ENCODE measurements around the gene ABHD16A.
"Not testable (repeated sequence)": the region's sequence is repeated elsewhere in the genome, so short reads cannot be mapped to it uniquely, and the experiment has no call there.

Gene ABHD16A

DNA sequence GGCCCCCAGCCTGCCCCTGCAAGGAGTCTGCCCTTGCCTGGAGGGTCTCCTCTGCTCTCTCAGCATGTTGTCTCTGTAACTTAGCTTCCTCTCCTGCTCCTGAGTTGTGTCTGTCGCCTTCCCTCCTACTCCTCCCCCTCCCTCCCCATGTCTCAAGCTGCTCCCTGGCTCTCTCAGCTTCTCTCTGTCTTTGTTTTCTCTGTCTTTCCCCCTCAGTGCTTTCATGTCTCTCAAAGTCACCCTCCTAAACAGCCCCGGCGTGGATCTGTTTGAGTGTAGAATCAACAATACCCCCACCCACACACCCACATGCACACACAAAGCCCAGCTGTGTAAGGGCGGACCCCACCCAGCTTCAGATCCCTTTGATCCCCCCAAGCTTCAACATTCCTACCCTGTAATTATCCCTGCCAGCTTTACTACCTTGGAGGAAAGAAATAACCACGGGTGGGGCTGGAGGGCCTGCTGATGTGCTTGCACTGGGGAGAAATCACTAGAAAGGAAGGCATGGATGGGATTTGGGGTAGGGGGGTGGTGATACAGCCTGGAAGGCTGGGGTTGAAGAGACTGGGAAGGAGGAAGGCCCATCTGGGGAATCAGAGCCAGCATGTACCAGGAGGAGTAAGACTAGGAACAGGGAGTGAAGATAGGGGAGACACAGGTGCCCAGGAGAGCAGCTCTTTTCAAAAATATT lies 11.0 kb upstream of the ABHD16A start:
- DNase-seq, result peak; percentile 95

DNA sequence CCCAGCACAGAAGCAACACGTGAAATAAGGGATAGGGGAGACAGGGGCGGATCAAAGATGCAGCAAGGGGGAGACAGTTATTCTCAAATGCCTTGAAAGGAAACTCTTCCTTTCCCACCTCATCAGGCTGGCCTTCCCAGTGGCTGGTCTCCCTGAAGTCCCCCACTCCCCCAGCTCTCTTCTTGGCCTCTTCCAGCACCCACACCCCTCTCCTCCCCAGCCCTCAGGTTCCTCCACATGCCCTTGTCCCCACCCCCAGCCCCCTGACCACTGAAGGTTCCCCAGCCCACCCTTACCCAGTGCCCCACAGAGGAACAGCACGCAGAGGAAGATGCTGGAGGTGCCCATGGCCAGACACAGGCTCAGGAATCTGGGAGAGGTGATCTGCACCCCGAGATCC lies 10.3 kb upstream of the ABHD16A start:
- DNase-seq, result no peak

DNA sequence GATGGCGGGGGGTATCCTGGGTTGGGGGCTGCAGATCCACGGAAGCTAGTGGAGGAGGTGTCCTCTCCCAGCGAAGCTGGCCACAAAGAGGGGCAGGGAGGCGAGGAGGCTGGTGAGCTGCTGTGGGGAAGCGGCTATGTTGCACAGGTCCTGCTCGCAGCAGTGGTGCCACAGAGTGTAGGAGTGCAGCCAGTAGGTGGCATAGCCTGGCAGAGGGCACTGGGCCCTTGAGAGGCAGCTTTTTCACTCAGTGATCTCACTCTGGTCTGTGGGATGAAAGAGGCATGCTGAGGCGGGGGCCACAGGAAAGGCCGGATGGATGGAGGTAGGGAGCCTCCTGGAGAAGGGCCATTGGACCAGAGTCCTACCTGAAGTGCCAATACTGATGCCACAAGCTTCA lies 9.2 kb upstream of the ABHD16A start:
- DNase-seq, result no peak

DNA sequence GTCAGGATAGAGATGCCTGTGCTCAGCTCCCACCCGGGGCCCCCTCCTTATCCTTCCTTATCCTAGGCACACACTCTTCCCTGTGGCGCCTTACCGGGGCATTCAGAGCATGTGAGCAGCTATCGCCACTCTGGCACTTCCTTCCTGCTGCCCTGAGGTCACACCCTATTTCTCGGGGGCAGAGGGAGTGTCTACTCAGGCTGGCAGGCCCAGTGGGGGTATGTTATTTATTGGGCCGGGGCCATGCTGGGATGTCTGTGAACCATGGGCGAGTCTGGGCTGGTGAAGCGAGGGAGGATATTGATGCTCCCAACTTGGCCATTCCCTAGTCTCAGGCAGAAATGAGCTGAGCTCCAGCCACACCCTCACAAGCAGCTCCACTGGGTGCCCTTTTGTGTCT lies 8.1 kb upstream of the ABHD16A start:
- DNase-seq, result no peak

DNA sequence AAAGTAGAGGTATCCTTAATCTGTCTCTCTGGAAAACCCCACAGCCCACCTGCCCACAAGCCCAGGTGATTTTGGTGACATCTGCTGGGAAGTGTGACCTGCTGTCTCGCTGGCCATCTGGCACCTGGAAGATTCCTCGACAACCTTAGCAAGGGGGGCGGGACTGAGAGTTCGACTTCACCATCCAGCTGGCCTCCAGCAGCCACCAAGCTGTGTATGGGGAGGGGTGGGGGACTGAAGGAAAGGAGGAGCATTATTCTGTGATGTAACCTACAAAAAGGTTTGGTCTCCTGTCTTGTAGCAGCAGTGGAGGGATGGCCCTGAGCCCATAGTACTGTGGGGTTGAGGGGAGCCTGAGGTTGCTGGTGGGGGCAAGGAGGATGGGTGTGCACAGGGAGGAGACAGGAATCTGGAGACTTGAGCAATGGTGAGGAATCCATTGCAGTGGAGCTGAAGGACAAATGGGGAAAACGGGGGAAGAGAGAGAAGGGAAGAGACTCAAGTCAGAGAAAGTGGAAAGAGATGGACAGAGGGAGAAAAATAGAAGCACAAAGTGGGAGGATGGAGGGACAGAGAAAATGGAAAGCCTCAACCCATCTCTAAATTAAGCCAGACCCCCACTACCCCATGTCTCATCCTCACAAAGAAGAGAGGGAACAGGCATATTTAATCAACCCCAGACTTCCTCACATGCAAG lies 7.5 kb upstream of the ABHD16A start:
- DNase-seq, result no peak

DNA sequence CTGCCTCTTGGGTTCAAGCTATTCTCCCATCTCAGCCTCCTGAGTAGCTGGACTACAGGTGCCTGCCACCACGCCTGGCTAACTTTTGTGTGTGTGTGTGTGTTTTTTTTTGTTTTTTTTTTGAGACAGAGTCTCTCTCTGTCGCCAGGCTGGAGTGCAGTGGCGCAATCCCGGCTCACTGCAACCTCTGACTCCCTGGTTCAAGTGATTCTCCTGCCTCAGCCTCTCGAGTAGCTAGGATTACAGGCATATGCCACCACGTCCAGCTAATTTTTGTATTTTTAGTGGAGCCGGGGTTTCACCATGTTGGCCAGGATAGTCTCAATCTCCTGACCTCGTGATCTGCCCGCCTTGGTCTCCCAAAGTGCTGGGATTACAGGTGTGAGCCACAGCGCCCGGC lies 6.0 kb upstream of the ABHD16A start:
- not testable (repeated sequence) for DNase-seq

DNA sequence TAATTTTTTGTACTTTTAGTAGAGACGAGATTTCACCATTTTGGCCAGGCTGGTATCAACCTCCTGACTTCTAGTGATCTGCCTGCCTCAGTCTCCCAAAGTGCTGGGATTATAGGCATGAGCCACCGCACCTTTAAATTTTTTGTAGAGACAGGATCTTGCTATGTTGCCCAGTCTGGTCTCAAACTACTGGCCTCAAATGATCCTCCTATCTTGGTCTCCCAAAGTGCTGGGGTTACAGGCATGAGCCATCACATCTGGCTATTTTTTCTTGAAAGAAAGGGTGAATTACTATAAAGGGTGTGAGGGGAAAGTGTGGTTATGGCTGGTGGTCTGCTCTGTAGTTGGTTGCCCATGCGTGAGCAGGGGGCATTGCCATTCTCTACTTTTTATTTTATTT lies 5.1 kb upstream of the ABHD16A start:
- no peak for DNase-seq

DNA sequence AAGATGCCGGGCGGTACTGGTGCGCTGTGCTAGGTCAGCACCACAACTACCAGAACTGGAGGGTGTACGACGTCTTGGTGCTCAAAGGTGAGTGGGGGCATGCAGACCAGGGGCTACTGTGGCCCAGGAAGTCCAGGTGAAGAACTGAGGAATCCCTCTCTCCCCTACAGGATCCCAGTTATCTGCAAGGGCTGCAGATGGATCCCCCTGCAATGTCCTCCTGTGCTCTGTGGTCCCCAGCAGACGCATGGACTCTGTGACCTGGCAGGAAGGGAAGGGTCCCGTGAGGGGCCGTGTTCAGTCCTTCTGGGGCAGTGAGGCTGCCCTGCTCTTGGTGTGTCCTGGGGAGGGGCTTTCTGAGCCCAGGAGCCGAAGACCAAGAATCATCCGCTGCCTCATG lies 4.6 kb upstream of the ABHD16A start:
- DNase-seq, result no peak

DNA sequence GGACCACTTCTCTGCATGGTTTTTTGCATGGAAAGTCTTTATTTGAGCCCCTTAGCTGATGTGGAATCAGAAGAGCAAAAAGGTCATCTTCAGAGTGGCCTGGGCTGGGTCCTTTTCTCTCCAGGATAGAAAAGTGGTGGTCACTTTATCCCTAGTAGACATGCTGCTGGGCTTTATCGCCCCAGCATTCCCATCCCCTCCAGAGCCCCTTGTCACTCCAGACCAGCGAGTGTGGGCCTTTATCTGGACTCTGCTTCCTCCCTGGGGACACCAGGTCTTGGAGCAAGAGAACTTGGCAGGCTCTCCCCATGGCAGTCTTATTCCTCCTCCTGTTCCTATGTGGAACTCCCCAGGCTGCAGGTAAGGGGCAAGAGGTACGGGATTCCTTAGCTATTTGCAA lies 3.5 kb upstream of the ABHD16A start, which contains the start of gene LY6G6F:
TSS of gene LY6G6F (plus strand) at position 268 of the 400 bp plus-strand sequence. CDS start at position 309, 41 bp downstream.
- DNase-seq, result no peak

DNA sequence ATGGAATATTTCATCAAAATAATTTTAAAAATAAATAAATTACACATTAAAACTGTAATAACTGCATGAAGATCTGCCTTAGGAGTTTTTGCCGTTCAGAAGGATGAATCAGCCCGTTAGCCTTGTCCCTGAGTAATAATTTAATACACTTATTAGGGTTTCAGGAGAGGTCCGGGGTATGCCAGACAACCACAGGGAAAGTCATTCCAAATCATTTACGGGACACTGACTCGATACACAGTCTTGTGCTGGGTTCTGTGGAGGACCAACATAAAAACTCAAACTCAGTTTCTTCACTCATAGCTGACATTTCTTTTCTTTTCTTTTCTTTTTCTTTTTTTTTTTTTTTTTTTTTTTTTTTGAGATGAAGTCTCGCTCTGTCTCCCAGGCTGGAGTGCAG lies 2.8 kb upstream of the ABHD16A start:
- no peak for DNase-seq

DNA sequence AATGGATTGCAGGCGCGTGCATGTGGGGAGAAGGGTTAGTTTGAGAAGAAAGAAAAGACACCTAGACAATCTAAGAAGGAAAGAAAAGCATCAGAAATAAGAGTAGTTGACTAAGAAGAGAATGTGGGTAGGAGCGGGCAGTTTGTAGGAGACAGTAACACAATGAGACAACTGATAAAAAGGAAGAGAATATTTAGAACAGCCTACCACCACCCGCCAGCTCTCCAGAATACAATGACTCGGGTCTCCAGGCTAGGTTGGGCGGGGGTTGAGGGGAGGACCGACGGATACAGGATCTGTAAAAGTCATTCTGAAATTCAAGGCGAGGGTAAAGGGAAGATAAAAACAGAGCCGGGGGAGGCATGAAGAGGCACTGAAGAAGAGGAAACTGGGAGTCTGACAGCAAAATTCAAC lies 712 bp downstream of the ABHD16A start:
- no peak for DNase-seq

DNA sequence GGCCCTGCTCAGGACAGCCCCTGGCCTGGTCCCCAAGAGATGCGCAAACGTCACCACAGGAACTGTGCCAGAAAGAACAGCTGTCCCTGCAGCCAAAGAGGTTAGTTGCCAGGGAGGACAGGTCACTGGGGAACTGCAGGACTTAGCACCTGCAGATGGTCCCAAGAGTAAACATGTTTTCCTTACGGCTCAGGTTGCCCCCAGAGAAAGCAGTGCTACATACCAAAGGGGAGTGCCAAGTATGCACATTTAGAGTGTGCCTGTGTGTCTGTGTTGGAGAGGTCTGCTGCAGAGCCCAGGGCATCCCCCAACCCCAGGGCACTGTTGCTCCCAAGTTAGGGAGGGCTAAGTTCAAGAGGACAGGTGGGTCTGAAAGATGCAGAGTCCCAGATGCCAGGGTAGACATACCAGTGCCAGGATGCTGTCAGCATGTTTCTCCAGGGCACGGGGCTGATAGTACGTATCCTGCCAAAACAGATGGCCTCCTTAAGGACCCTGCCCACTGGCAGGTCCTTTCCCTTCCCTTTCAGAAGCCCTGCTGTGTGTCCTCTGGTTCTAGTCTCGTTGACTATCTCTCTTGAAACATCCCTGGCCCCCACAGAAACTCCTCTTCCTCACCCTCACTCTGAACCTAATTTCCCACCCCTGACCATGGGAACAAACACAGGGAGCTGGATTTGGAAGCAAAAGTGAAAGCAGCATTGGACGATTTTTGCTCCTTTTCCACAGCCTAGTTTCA lies 1.3 kb downstream of the ABHD16A start:
- DNase-seq, result no peak

DNA sequence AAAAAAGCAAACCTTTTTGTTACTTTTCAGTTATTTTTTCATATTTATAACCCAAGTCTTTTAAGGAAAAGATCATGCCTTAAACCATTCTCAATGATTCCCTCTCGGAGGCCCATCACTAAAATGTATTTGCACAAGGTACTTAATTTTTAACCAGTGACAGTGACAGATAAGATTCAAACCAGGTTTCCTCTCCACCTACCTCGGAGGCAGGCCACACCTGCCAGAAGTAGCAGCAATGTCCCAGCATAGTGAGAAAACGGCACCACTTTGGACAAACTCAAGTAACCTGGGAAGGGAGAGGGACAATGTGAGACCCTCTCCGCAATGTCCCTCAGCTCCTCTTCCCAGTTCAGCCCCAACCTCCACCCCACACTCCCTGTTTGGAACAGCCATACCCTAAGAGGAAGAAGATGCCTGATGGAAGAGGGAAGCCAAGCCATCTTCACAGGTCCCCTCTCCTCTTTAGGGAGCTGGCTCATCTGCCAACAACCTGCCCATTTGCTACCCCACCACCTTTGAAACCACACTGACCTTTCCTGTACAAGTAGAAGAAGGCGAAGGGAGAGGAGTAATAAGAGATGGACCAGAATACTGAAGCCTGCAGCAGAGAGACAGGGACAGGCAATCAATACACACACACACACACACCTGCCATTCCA lies 2.3 kb downstream of the ABHD16A start:
- no peak for DNase-seq

DNA sequence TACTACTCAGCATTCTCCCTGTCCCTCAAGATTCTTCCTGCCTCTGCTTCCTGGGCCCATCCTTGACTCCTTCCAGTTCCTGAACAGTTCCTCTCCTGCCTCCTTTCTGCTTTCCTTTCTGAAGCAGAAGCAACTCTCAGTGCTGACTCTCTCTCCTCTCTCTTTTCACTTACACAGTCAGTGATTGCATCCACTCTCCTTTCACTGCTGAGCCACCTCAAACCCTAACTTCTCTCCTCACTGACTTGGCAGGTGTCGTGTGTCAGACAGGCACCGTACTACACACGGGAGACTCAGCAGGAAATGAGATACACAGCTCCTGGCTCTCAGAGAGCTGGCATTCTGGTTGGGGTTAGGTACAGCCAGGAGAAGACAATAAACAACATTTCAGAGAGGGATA lies 5.6 kb downstream of the ABHD16A start:
- no peak for DNase-seq

DNA sequence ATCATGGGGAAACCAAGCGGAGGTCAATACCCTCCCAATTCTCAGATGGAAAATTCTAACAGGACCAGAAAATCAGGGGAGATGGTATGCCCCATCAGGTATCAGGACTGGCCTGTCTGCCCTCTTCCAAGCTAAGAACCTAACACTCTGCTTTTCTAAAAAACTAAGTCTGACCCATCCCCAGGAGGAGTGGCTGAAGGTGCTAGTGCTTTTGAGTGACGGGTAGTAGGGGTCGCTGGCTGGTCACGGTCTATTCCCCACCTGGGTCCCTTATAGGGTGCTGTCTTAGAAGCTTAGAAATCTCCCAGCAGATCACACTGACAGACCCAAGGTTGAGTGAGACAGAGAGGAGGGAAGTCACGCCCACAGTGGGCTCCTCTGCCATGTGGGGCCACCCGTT lies 9.6 kb downstream of the ABHD16A start:
- DNase-seq, result no peak

DNA sequence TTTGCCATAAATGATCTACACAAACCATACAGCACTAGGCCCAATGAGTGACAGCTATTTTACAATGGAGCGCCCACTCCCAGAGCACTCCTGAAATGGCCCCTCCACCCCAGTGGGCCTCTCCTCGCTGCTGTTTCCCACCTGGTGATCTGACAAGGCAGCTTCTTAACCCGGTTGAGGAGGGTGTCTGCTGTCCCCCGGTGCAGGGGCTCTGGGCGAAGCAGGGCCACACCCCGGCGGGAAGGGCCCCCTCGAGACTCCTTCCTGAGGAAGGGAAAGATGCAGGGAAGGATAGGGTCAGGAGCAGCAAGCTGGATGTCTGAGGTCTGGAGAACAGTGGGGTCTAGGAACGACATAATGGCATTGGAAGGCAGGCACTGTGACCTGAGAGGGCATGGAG lies 10.2 kb downstream of the ABHD16A start:
- no peak for DNase-seq

DNA sequence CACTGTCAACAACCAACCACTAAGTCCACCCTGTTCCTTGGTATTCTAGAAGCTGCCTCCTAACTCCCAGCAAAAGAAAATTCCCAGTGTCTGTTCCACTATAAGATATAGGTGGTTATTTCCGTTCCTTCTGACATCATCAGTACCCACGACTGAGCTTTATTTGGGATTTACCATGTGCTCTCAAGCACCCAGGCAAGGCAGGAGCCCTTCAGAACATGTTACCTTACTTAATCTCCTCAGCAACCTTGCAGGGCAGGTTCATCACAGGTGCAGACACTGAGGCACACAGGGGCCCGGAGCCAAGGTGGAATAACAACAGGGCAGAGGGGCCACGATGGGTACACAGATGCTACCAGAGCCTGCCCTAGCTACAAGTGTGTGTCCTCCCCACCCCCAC lies 10.8 kb downstream of the ABHD16A start:
- DNase-seq, result no peak

DNA sequence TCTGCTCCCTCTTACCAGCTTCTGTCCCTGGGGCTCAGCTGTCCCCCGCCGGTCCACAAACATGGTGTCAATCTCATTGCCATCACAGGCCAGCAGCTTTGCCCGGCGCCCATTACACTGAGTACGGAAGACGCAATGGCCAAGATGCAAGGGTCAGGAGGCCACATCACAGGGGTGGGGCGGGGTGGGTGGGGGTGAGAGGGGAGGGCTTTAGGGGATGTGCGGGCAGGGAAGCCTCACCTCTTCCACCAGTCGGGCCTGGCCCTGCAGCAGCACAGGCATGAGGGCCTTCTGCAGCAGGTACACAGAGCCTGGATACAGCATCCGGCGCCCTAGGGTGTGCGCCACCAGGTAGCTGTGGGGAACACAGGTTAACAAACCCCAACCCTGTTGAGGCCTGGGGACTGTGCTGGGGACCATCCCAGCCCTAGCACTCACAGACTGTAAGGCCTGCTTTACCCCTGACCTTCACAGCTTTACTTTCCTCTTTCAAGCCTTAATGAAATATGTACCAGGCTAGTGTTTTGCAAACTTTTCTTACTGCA lies 11.5 kb downstream of the ABHD16A start:
- no peak for DNase-seq

DNA sequence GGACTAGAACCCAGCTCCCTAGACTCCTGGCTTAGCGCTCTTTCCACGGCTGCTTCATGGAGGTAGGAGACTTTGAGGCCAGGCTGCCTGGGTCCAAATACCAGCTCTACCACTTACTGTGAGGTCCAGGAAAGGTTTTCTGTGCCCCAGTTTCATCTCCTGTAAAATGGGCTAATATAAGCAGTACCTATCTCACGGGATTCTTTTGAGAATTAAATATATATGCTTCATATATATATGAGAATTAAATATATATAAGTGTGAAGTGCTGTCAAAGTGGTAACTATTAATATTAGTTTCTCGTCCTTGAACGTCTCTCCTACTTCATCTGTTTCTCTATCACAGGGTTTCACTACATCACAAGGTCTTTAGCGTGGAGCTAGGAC lies 12.1 kb downstream of the ABHD16A start:
- DNase-seq, result no peak

DNA sequence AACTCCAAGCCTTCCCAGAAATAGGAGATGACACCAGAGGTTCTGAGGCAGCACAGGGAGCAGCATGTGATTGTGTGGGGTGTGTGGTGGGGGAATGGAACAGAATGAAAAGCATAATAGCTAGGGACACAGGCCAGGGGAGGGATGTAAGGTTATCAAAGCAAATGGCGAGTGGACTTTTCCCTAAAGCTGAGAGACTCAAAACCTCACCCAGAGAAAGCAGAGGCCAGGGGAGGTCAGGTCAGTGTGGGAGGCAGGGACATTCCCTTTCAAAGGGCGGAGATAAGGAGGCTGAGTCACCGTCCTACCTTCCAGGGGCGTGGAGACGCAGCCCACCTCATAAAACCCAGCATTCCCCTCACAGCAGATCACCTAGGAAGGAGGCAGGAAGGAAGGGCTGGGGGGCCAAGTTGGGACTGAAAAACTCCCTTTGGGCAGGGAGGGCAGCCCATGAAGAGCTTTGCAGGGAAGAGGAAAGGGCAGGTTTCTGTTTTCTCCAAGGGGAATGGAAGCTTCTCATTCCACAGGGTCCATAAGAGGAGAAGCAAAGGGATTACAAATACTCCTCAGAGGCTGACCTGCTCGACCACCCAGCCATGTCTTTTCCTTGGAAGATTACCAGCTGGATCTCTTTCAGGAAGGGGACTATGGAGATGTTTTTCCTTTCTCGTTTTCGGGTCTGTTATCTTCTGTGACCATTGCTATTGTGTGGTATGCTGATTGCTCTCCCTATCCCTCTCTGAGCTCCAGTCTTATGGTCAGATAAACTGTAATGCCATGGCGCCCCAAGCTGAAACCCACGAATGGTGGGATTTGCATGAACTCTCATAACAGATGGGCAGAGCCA lies 12.7 kb downstream of the ABHD16A start:
- DNase-seq, result no peak

DNA sequence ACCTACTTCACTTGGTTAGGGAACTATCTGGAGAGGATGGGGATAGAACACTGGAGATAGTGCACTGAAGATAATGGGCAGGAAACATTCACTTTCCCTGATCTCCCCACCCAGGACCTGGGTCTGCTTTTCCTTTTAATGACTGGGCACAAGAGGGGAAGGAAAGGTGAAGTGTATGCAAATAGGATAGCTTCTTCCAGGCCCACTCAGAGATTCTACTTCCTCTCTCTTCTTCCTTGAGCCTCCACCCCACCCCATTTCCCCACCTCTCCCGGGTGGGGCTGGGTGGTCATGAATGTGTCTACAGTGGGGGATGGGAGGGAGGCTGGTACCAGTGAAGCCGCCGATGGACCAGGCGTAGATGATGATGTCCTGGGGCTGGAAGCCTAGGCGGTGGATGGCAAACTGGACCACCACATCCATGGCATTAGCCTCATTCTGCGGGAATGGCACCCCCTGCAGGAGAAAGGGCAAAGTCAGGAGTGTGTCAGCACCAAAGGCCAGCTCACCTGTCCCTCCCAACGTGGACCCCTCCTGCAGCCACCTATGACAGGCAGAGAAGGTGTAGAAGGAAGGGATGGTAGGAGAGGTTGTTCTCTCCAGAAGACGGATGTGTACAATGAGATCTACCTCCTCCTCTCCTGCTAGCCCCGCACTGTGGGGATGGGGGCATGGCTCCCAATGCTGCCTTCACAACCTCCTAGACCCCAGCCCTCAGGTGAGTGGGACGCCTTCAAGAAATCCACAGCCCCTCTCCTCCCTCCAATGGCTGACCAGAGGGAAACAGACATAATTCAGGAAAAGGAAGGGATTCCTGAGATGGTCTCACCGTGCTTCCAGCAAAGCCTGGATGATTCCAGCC lies 13.6 kb downstream of the ABHD16A start:
- DNase-seq, result no peak

Measured in NCI-H2227 treated with DMSO at 0.1 percent for 48 hours (cell line).